HuH-7.5 (cell line): ENCODE data around the gene ANKH.

Experiments
- DNase-seq: peaks from one replicate; pipeline ENCODE4 v3.0.0; 2011; ENCODE audit warnings: low spot score

ANKH gene

GRCh38 chr5:14735944-14736343, 135.6 kb downstream of the ANKH start:
- no peak for DNase-seq

- DNase-seq = no peak
Observed at GRCh38 chr5:14734396-14734795, 137.2 kb downstream of the ANKH start.

- no peak for DNase-seq
Observed at GRCh38 chr5:14733661-14734060, 137.9 kb downstream of the ANKH start.

GRCh38 chr5:14732991-14733390, 138.6 kb downstream of the ANKH start:
- DNase-seq = no peak

GRCh38 chr5:14730881-14731280, 140.7 kb downstream of the ANKH start:
- no peak for DNase-seq

- no peak for DNase-seq
Observed at GRCh38 chr5:14730466-14730865, 141.1 kb downstream of the ANKH start.

GRCh38 chr5:14729448-14730385, 141.9 kb downstream of the ANKH start:
- no peak for DNase-seq

- DNase-seq = peak; percentile 81
Observed at GRCh38 chr5:14728459-14728938, 143.1 kb downstream of the ANKH start.

GRCh38 chr5:14727928-14728458, 143.6 kb downstream of the ANKH start:
- DNase-seq = no peak

- DNase-seq = peak; percentile 67
Observed at GRCh38 chr5:14727428-14727865, 144.1 kb downstream of the ANKH start.

GRCh38 chr5:14726066-14726838, 145.3 kb downstream of the ANKH start:
- DNase-seq = no peak

GRCh38 chr5:14724633-14725032, 146.9 kb downstream of the ANKH start:
- DNase-seq = no peak

GRCh38 chr5:14723701-14724132, 147.9 kb downstream of the ANKH start:
- DNase-seq = no peak

GRCh38 chr5:14722923-14723322, 148.7 kb downstream of the ANKH start:
- no peak for DNase-seq

- no peak for DNase-seq
Observed at GRCh38 chr5:14721990-14722656, 149.5 kb downstream of the ANKH start.

- DNase-seq = no peak
Observed at GRCh38 chr5:14720236-14720923, 151.2 kb downstream of the ANKH start.

- DNase-seq = no peak
Observed at GRCh38 chr5:14718778-14719177, 152.8 kb downstream of the ANKH start.

- no peak for DNase-seq
Observed at GRCh38 chr5:14716755-14717752, 154.5 kb downstream of the ANKH start.

- DNase-seq = no peak
Observed at GRCh38 chr5:14715481-14715880, 156.1 kb downstream of the ANKH start.

- DNase-seq = no peak
Observed at GRCh38 chr5:14714706-14715105, 156.9 kb downstream of the ANKH start.
